ENCODE results near the gene LIPE. TPM values are rescaled to one million over a fixed set of nuclear protein-coding genes. Genes with fewer than 3 reads are reported as not detected.

Gene LIPE
- total RNA-seq = 3.7 and 11.4 TPM in 2 replicates

- DNase-seq (ENCODE audit: low read depth) = no peak
- no peak within 1 kb of the TSS for H3K4me3 ChIP-seq (ENCODE audit: low read depth, low read length)
- TF ChIP-seq CTCF (conservative IDR thresholded peaks at IDR 0.05; ENCODE audit: low read depth, low read length) = no peak
Measured at GRCh38 chr19:42427313-42427712, at the start of gene LIPE. LIPE (minus strand) TSS chr19:42427388; CDS start chr19:42427149, 239 bp downstream.

GRCh38 chr19:42475366-42475765, 48.2 kb upstream of the LIPE start:
- no peak for DNase-seq (ENCODE audit: low read depth)
- TF ChIP-seq CTCF (conservative IDR thresholded peaks at IDR 0.05; ENCODE audit: low read depth, low read length) = no peak
- no peak overlapping the region for H3K4me3 ChIP-seq (ENCODE audit: low read depth, low read length)

GRCh38 chr19:42474743-42475142, 47.6 kb upstream of the LIPE start:
- no peak overlapping the region for H3K4me3 ChIP-seq (ENCODE audit: low read depth, low read length)
- no peak for TF ChIP-seq CTCF (conservative IDR thresholded peaks at IDR 0.05; ENCODE audit: low read depth, low read length)
- DNase-seq (ENCODE audit: low read depth) = no peak

- no peak for TF ChIP-seq CTCF (conservative IDR thresholded peaks at IDR 0.05; ENCODE audit: low read depth, low read length)
- no peak overlapping the region for H3K4me3 ChIP-seq (ENCODE audit: low read depth, low read length)
- DNase-seq (ENCODE audit: low read depth) = no peak
Measured at GRCh38 chr19:42473686-42474085, 46.5 kb upstream of the LIPE start.

- DNase-seq (ENCODE audit: low read depth) = no peak
- TF ChIP-seq CTCF (conservative IDR thresholded peaks at IDR 0.05; ENCODE audit: low read depth, low read length) = no peak
- no peak overlapping the region for H3K4me3 ChIP-seq (ENCODE audit: low read depth, low read length)
Measured at GRCh38 chr19:42472402-42473147, 45.4 kb upstream of the LIPE start.

GRCh38 chr19:42471554-42472249, 44.5 kb upstream of the LIPE start:
- TF ChIP-seq CTCF (conservative IDR thresholded peaks at IDR 0.05; ENCODE audit: low read depth, low read length) = no peak
- no peak for DNase-seq (ENCODE audit: low read depth)

More at GRCh38 chr19:42471554-42472249, 44.5 kb upstream of the LIPE start:
- no peak overlapping the region for H3K4me3 ChIP-seq (ENCODE audit: low read depth, low read length)
